Activated CD4-positive, alpha-beta T cell treated with anti-CD3 and anti-CD28 coated beads for 36 hours (primary cell): Measurements from ENCODE around the gene TTC24. TPM values are rescaled to one million over a fixed set of nuclear protein-coding genes. Genes with fewer than 3 reads are reported as not detected.
"Not testable (repeated sequence)": the region's sequence is repeated elsewhere in the genome, so short reads cannot be mapped to it uniquely, and the experiment has no call there.

Source experiments
- ATAC-seq: fragments of 200-7000 bp; cut with Tn5 transposase; one replicate; pipeline ENCODE4 v1.10.0; 2021; ENCODE audit warnings: mild to moderate bottlenecking, moderate library complexity
- CTCF ChIA-PET: fragments of 350-600 bp; sonication (Branson Sonifier 250); formaldehyde crosslinking; loops from one replicate; lab custom pipeline; 2021; ENCODE audit warnings: antibody characterized with exemption; lab: Charles Lee
- POLR2A ChIA-PET: fragments of 350-600 bp; sonication (Branson Sonifier 250); formaldehyde crosslinking; loops from one replicate; lab custom pipeline; 2021; ENCODE audit warnings: antibody characterized with exemption, inconsistent platforms; lab: Charles Lee
- DNase-seq: peaks from one replicate; pipeline ENCODE4 v3.0.0-alpha.2; 2020
- H3K27ac Mint-ChIP-seq: one replicate; pipeline ENCODE4 v1.8.0; 2021; ENCODE audit warnings: mixed read lengths
- H3K27me3 Mint-ChIP-seq: one replicate; pipeline ENCODE4 v1.8.0; 2021; ENCODE audit warnings: mixed read lengths
- H3K36me3 Mint-ChIP-seq: one replicate; pipeline ENCODE4 v1.8.0; 2021; ENCODE audit warnings: low read depth, mixed read lengths
- H3K4me1 Mint-ChIP-seq: one replicate; pipeline ENCODE4 v1.8.0; 2021; ENCODE audit warnings: mixed read lengths
- H3K4me3 Mint-ChIP-seq: one replicate; pipeline ENCODE4 v1.8.0; 2021; ENCODE audit warnings: mild to moderate bottlenecking, moderate library complexity, mixed read lengths
- H3K9me3 Mint-ChIP-seq: one replicate; pipeline ENCODE4 v1.8.0; 2021; ENCODE audit warnings: low read depth, mixed read lengths
- intact Hi-C, 2 experiments: fragments of 100-400 bp; cut with DNase I in 1 of 2; cut with micrococcal nuclease in 1 of 2; formaldehyde crosslinking; loops; one replicate each; pipeline versions ENCODE4 v1.14.2 to v1.15.1; 2022 to 2024; cut with DNase I, micrococcal nuclease
- total RNA-seq, 2 experiments: library from RNA; stranded (reverse); gene quantifications; one replicate each; pipeline ENCODE4 v1.2.3, GENCODE V29; 2021

TTC24 gene
- total RNA-seq, 2 experiments from 2014 or later = 7.3 to 9.1 TPM

- H3K27me3 Mint-ChIP-seq = peaks cover 45% of the 10 kb centered on the region
- peak overlapping the region; percentile 28 for H3K4me3 Mint-ChIP-seq
- no peaks in the 10 kb centered on the region for H3K36me3 Mint-ChIP-seq
- peak; percentile 15 for DNase-seq
- POLR2A ChIA-PET = interaction anchor here (1.0 kb wide), 1 partner anchor 36 kb away, joined by 3 read pairs; no protein-coding TSS in a partner anchor
- H3K4me1 Mint-ChIP-seq = peaks cover 6% of the 10 kb centered on the region
- CTCF ChIA-PET = interaction anchor here (0.6 to 7.0 kb wide), 33 partner anchors 10 to 708 kb away, joined by 3 to 117 read pairs (median 4); partner anchors contain the start of genes CRABP2, NAXE and NTRK1
- no peak for ATAC-seq
- H3K27ac Mint-ChIP-seq = no peak overlapping the region
- intact Hi-C loops = loop anchor here (1.0 to 5.0 kb wide), 4 partner anchors 32 to 82 kb away; partner anchors contain the start of gene CRABP2 (in 1 of the 2)
- H3K9me3 Mint-ChIP-seq = no peaks in the 10 kb centered on the region
Observed at GRCh38 chr1:156624814-156625435, 45.4 kb downstream of the TTC24 start.

GRCh38 chr1:156625436-156626078, 46.0 kb downstream of the TTC24 start:
- POLR2A ChIA-PET = no interaction called here
- Mint-ChIP-seq H3K4me1 (peaks cover 6% of the 10 kb centered on the region), H3K4me3 (peak overlapping the region; percentile 53), H3K9me3 (no peaks in the 10 kb centered on the region), H3K27me3 (peaks cover 41% of the 10 kb centered on the region), H3K27ac (no peak overlapping the region), H3K36me3 (no peaks in the 10 kb centered on the region)
- ATAC-seq (peak; percentile 65), DNase-seq (peak; percentile 83)
- intact Hi-C loops = loop anchor here (1.0 to 5.0 kb wide), 4 partner anchors 32 to 82 kb away; partner anchors contain the start of gene CRABP2 (in 1 of the 2)
- CTCF ChIA-PET = interaction anchor here (0.6 to 7.0 kb wide), 12 partner anchors 14 to 168 kb away, joined by 3 to 117 read pairs (median 6); partner anchors contain the start of genes CRABP2 and NAXE

DNA sequence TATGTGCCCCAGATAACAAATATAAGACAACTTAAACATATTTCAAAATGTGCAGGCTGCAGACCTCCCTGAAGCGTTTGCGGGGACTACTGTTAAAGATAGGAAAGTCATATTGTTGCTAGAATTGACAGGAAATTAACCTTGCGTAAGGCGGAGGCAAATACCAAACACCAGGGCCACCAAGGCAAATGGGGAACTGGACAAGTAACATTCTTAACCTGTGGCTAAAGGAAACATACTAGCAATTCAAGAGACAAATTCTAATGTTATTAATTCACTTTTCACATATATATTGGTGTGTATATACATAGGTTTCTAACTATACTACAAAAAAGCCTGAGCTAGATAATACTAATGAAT, 46.5 kb downstream of the TTC24 start:
- DNase-seq (no peak), ATAC-seq (no peak)
- H3K4me1 Mint-ChIP-seq = peaks cover 6% of the 10 kb centered on the region
- intact Hi-C loops = loop anchor here in 1 of 2 experiments (1.0 to 5.0 kb wide), 2 partner anchors 52 to 81 kb away; partner anchors contain the start of gene CRABP2
- CTCF ChIA-PET = interaction anchor here (0.6 to 7.0 kb wide), 21 partner anchors 12 to 230 kb away, joined by 3 to 117 read pairs (median 4); partner anchors contain the start of genes BCAN, CRABP2, MEF2D and NES
- H3K4me3 Mint-ChIP-seq = no peak overlapping the region
- no peaks in the 10 kb centered on the region for H3K36me3 Mint-ChIP-seq
- H3K27me3 Mint-ChIP-seq = peaks cover 43% of the 10 kb centered on the region
- H3K9me3 Mint-ChIP-seq = no peaks in the 10 kb centered on the region
- POLR2A ChIA-PET = no interaction called here
- H3K27ac Mint-ChIP-seq = no peak overlapping the region

DNA sequence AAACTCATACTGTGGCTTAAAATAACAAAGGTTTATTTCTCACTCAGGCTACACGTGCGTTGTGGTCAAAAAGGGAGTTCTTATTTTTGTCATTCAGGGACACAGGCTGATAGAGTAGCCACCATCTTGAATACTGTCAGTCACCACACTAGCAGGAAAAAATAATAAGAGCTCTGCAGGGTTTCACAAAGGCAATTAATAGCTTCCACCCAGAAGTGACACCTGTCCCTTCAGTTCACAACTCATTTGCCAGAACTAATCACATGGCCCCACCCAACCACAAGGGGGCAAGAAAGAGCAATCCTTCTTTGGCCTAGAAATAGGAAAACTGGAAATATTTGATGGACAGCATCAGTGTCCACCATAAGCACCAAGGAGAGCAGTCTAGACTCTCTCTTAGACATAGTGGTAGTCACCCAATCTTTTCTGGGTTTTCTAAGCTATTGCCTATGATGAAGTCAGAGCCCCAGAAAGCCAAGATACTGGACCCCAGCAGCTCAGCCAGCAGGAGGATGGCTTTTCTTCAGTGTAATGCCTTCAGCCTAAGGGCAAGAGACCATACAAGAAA, 47.9 kb downstream of the TTC24 start:
- Mint-ChIP-seq H3K27ac (no peak overlapping the region), H3K36me3 (no peaks in the 10 kb centered on the region), H3K4me3 (no peak overlapping the region), H3K4me1 (peaks cover 6% of the 10 kb centered on the region), H3K27me3 (peaks cover 45% of the 10 kb centered on the region), H3K9me3 (no peaks in the 10 kb centered on the region)
- DNase-seq = peak; percentile 58
- intact Hi-C loops = loop anchor here (1.0 to 5.0 kb wide), 2 partner anchors 80 to 98 kb away; partner anchors contain the start of gene CRABP2 (in 1 of the 2)
- POLR2A ChIA-PET = interaction anchor here (0.6 kb wide), 1 partner anchor 25 kb away, joined by 4 read pairs; no protein-coding TSS in a partner anchor
- peak; percentile 30 for ATAC-seq
- CTCF ChIA-PET = interaction anchor here (0.6 to 7.0 kb wide), 32 partner anchors 10 to 256 kb away, joined by 3 to 117 read pairs (median 5); partner anchors contain the start of genes BCAN, CRABP2, MEF2D and NAXE

DNA sequence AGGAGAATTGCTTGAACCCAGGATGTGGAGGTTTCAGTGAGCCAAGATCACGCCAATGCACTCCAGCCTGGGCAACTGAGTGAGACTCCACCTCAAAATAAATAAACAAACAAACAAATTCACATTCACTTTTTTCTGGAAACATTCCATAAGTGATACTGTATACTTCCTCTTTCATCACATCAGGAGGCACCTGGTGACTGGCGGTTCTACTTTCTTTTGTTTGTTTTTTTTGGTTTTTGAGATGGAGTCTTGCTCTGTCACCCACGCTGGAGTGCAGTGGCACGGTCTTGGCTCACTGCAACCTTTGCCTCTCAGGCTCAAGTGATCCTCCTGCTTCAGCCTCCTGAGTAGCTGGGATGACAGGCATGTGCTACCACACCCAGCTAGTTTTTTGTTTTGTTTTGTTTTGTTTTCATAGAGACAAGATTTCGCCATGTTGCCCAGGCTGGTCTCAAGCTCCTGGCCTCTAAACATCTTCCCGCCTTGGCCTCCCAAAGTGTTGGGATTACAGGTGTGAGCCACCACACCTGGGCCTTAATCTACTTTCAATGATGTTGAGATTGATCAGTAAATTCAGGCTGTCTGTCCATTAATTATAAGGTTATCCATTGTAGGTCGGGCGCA, 50.4 kb downstream of the TTC24 start:
- ChIA-PET CTCF (interaction anchor here (0.7 kb wide), 1 partner anchor 12 kb away, joined by 3 read pairs; the partner anchor contains the start of gene BCAN), POLR2A (no interaction called here)
- intact Hi-C loops = loop anchor here in 1 of 2 experiments (5.0 kb wide), 1 partner anchor 77 kb away; the partner anchor contains the start of gene CRABP2
- no peak overlapping the region for H3K27ac Mint-ChIP-seq
- H3K4me3 Mint-ChIP-seq = no peak overlapping the region
- ATAC-seq (no peak), DNase-seq (no peak)
- H3K9me3 Mint-ChIP-seq = no peaks in the 10 kb centered on the region
- no peaks in the 10 kb centered on the region for H3K36me3 Mint-ChIP-seq
- H3K27me3 Mint-ChIP-seq = peaks cover 42% of the 10 kb centered on the region
- H3K4me1 Mint-ChIP-seq = peaks cover 6% of the 10 kb centered on the region

- H3K9me3 Mint-ChIP-seq, POLR2A ChIA-PET, H3K4me1 Mint-ChIP-seq, DNase-seq, H3K27ac Mint-ChIP-seq, ATAC-seq, H3K36me3 Mint-ChIP-seq, H3K4me3 Mint-ChIP-seq, intact Hi-C loops: not testable (repeated sequence)
- H3K27me3 Mint-ChIP-seq = peaks cover 40% of the 10 kb centered on the region
- CTCF ChIA-PET = interaction anchor here (1.2 kb wide), 1 partner anchor 12 kb away, joined by 3 read pairs; no protein-coding TSS in a partner anchor
Observed at GRCh38 chr1:156631152-156631551, 51.6 kb downstream of the TTC24 start.

GRCh38 chr1:156632355-156632754, 52.8 kb downstream of the TTC24 start:
- Mint-ChIP-seq H3K4me1 (no peaks in the 10 kb centered on the region), H3K9me3 (no peaks in the 10 kb centered on the region), H3K27me3 (peaks cover 41% of the 10 kb centered on the region), H3K4me3 (no peak overlapping the region), H3K36me3 (no peaks in the 10 kb centered on the region), H3K27ac (no peak overlapping the region)
- CTCF ChIA-PET = interaction anchor here (0.8 to 1.0 kb wide), 2 partner anchors 11 to 25 kb away, joined by 4 read pairs; no protein-coding TSS in a partner anchor
- intact Hi-C loops = no loop called here
- POLR2A ChIA-PET = no interaction called here
- ATAC-seq (no peak), DNase-seq (no peak)

Other genes starting within 250 kb of the TTC24 start
- gene CCT3, start 241.4 kb upstream of the TTC24 start, total RNA-seq = 100 to 1,000 TPM; 297 to 406 TPM
- under 1 TPM; 0.25 to 0.83 TPM for gene TSACC, start 241.2 kb upstream of the TTC24 start, total RNA-seq
- gene RHBG, start 210.5 kb upstream of the TTC24 start, total RNA-seq = not detected
- gene MEF2D, start 78.9 kb upstream of the TTC24 start, total RNA-seq = 10 to 100 TPM; 32.1 to 33.6 TPM
- gene IQGAP3, start 7.2 kb upstream of the TTC24 start, total RNA-seq = 10 to 100 TPM; 14.9 to 16.0 TPM
- gene NAXE, start 12.1 kb downstream of the TTC24 start, total RNA-seq = 10 to 100 TPM; 79.9 to 82.0 TPM
- 10 to 100 TPM; 38.5 to 48.7 TPM for gene GPATCH4, start 21.8 kb downstream of the TTC24 start, total RNA-seq
- under 1 TPM in 1 of 2 experiments, not detected in 1; 0.34 TPM for gene HAPLN2, start 39.7 kb downstream of the TTC24 start, total RNA-seq
- not detected for gene BCAN, start 62.4 kb downstream of the TTC24 start, total RNA-seq
- gene NES, start 97.7 kb downstream of the TTC24 start, total RNA-seq = under 1 TPM in 1 of 2 experiments, not detected in 1; 0.02 TPM
- gene CRABP2, start 125.9 kb downstream of the TTC24 start, total RNA-seq = under 1 TPM; 0.88 to 0.98 TPM
- 10 to 100 TPM; 31.0 to 40.5 TPM for gene METTL25B, start 148.7 kb downstream of the TTC24 start, total RNA-seq
- 10 to 100 TPM; 48.4 to 65.2 TPM for gene ISG20L2, start 149.0 kb downstream of the TTC24 start, total RNA-seq
- gene MRPL24, start 161.4 kb downstream of the TTC24 start, total RNA-seq = 10 to 100 TPM; 81.9 to 89.7 TPM
- gene HDGF, start 172.0 kb downstream of the TTC24 start, total RNA-seq = 100 to 1,000 TPM; 312 to 358 TPM
- 100 to 1,000 TPM in 1 of 2 experiments, 10 to 100 TPM in 1; 80.4 to 110 TPM for gene PRCC, start 187.8 kb downstream of the TTC24 start, total RNA-seq
- gene SH2D2A, start 237.1 kb downstream of the TTC24 start, total RNA-seq = 100 to 1,000 TPM; 189 to 211 TPM